Mucosa of rectum (tissue), 2 donors: ENCODE results near the gene INF2.
"Not testable (repeated sequence)": the region's sequence is repeated elsewhere in the genome, so short reads cannot be mapped to it uniquely, and the experiment has no call there.

ENCODE experiments used
- H3K27ac ChIP-seq, 2 donors: one replicate each; pipeline ENCODE4 v1.7.0; 2013; ENCODE audit warnings: inconsistent platforms in 2 of 2, low read depth in 2 of 2, low read length in 2 of 2
- H3K27me3 ChIP-seq, 2 donors: one replicate each; pipeline ENCODE4 v1.7.0; 2013; ENCODE audit warnings: low read length in 2 of 2; ENCODE audit not compliant: control insufficient read depth in 2 of 2, insufficient read depth in 2 of 2
- H3K36me3 ChIP-seq, 2 donors: one replicate each; pipeline ENCODE4 v1.7.0; 2013; ENCODE audit warnings: low read length in 2 of 2; ENCODE audit not compliant: control insufficient read depth in 2 of 2, insufficient read depth in 2 of 2
- H3K4me1 ChIP-seq, 2 donors: one replicate each; pipeline ENCODE4 v1.7.0; 2013; ENCODE audit warnings: low read length in 2 of 2, mild to moderate bottlenecking in 1 of 2; ENCODE audit not compliant: control insufficient read depth in 2 of 2, insufficient read depth in 2 of 2
- H3K4me3 ChIP-seq, 2 donors: one replicate each; pipeline ENCODE4 v1.7.0; 2013; ENCODE audit warnings: low read length in 2 of 2
- H3K9ac ChIP-seq, 2 donors: one replicate each; pipeline ENCODE4 v1.7.0; 2013; ENCODE audit warnings: low read length in 2 of 2, low read depth in 1 of 2, mild to moderate bottlenecking in 1 of 2
- H3K9me3 ChIP-seq, 2 donors: one replicate each; pipeline ENCODE4 v1.7.0; 2013; ENCODE audit warnings: low read length in 2 of 2; ENCODE audit not compliant: control insufficient read depth in 2 of 2
- donor health status: healthy.
- donor health status: Normal muscosa, but diverticular disease.

Gene INF2

DNA sequence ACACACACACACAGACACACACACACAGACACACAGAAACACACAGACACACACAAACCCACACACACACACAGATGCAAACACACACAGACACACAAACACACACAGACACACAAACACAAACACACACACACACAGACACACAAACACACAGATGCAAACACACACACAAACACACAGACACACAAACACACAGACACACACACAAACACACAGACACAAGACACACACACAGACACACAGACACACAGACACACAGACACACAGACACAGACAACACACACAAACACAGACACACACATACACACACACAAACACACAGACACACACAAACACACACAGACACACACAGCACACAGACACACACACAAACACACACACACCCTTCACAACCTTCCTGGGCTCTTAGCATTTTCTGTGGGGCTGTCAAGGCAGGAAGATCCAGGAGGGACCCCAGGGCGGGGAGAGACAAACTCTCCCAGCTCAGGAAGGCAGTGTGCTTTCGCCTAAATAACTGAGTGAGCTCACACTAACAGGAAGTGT lies 24.2 kb upstream of the INF2 start:
- peak overlapping the region in 1 of 2 donors; percentile 32 for H3K27ac ChIP-seq
- H3K36me3 ChIP-seq: no peaks in the 10 kb centered on the region
- H3K9ac ChIP-seq: peak overlapping the region in 1 of 2 donors; percentile 23
- peaks cover 10% of the 10 kb centered on the region in 2 donors for H3K4me1 ChIP-seq
- H3K27me3 ChIP-seq: no peaks in the 10 kb centered on the region
- H3K4me3 ChIP-seq: no peak overlapping the region
- peaks cover 0 to 3% of the 10 kb centered on the region in 2 donors for H3K9me3 ChIP-seq

- Histone ChIP-seq H3K9me3 (peaks cover 0 to 3% of the 10 kb centered on the region in 2 donors), H3K27ac (peak overlapping the region; percentile 23 to 32), H3K4me1 (peaks cover 8 to 10% of the 10 kb centered on the region in 2 donors), H3K9ac (peak overlapping the region in 1 of 2 donors; percentile 23), H3K36me3 (no peaks in the 10 kb centered on the region), H3K27me3 (no peaks in the 10 kb centered on the region), H3K4me3 (no peak overlapping the region)
Observed at GRCh38 chr14:104665657-104666522, 23.5 kb upstream of the INF2 start.

DNA sequence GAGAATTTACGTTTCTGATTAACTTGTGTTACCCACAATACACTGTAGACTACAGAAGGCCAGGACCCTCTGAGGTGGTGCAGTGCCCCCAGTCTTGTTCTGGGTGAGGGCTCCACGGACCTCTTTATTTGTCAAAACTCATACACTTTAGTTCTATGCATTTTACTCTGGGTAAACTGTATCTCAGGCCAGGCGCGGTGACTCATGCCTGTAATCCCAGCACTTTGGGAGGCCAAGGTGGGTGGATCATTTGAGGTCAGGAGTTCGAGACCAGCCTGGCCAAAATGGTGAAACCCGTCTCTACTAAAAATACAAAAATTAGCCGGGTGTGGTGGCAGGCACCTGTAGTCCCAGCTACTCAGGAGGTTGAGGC lies 22.9 kb upstream of the INF2 start:
- not testable (repeated sequence) for H3K36me3 ChIP-seq, H3K9me3 ChIP-seq, H3K27me3 ChIP-seq, H3K27ac ChIP-seq, H3K4me3 ChIP-seq, H3K4me1 ChIP-seq
- peak overlapping the region in 1 of 2 donors; percentile 23 for H3K9ac ChIP-seq

- no peak overlapping the region for H3K4me3 ChIP-seq
Observed at GRCh38 chr14:104666981-104667380, 22.4 kb upstream of the INF2 start.

GRCh38 chr14:104669697-104670096 lies 19.7 kb upstream of the INF2 start:
- Histone ChIP-seq H3K27me3 (no peaks in the 10 kb centered on the region), H3K36me3 (no peaks in the 10 kb centered on the region), H3K9me3 (no peaks in the 10 kb centered on the region), H3K9ac (no peak overlapping the region), H3K27ac (no peak overlapping the region), H3K4me1 (peaks cover 8 to 10% of the 10 kb centered on the region in 2 donors), H3K4me3 (no peak overlapping the region)

More at GRCh38 chr14:104666981-104667380, 22.4 kb upstream of the INF2 start:
- Histone ChIP-seq H3K9ac (no peak overlapping the region), H3K27me3 (no peaks in the 10 kb centered on the region), H3K36me3 (no peaks in the 10 kb centered on the region), H3K9me3 (no peaks in the 10 kb centered on the region), H3K4me1 (peaks cover 8 to 10% of the 10 kb centered on the region in 2 donors), H3K27ac (no peak overlapping the region)

- not testable (repeated sequence) for H3K27me3 ChIP-seq, H3K9ac ChIP-seq, H3K27ac ChIP-seq, H3K36me3 ChIP-seq, H3K4me1 ChIP-seq, H3K4me3 ChIP-seq, H3K9me3 ChIP-seq
Observed at GRCh38 chr14:104671330-104671977, 18.0 kb upstream of the INF2 start.

DNA sequence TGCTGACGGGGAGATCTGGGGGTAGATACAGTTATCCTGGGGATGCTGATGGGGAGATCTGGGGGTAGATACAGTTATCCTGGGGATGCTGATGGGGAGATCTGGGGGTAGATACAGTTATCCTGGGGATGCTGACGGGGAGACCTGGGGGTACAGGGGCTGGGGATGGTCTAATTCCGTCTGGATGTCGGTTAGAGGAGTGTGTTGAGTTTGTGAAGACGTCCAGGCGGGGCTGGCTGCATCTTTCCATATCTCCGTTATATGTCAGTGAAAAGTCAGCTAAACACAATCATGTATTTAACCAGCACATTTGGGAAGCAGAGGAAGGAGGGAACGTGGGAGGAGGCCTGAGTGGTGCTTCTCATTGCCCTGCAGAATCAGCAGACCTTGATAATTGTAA lies 17.3 kb upstream of the INF2 start:
- not testable (repeated sequence) for H3K4me3 ChIP-seq, H3K9ac ChIP-seq, H3K4me1 ChIP-seq, H3K36me3 ChIP-seq, H3K27me3 ChIP-seq, H3K27ac ChIP-seq, H3K9me3 ChIP-seq

GRCh38 chr14:104673481-104673880 lies 15.9 kb upstream of the INF2 start:
- Histone ChIP-seq H3K4me3 (no peak overlapping the region), H3K27me3 (no peaks in the 10 kb centered on the region), H3K36me3 (no peaks in the 10 kb centered on the region), H3K27ac (no peak overlapping the region), H3K9me3 (no peaks in the 10 kb centered on the region), H3K4me1 (peaks cover 12 to 15% of the 10 kb centered on the region in 2 donors), H3K9ac (no peak overlapping the region)

DNA sequence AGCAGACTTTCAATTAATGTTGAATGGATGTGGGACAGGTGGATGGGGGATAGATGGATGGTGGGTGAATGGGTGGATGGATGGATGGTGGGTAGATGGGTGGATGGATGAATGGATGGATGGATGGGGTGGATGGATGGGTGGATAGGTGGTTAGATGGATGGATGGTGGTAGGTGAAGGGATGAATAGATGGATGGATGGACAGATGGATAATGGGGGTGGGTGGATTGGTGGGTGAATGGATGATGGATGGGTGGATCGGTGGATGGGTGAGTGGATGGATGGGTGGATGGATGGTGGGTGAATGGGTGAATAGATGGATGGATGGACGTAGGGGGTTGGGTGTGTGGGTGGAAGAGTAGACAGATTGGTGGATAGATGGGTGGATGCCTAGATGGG lies 14.0 kb upstream of the INF2 start:
- no peaks in the 10 kb centered on the region for H3K36me3 ChIP-seq
- H3K27me3 ChIP-seq: no peaks in the 10 kb centered on the region
- H3K27ac ChIP-seq: no peak overlapping the region
- H3K4me3 ChIP-seq: no peak overlapping the region
- H3K4me1 ChIP-seq: peaks cover 32 to 33% of the 10 kb centered on the region in 2 donors
- H3K9ac ChIP-seq: no peak overlapping the region
- no peaks in the 10 kb centered on the region for H3K9me3 ChIP-seq

DNA sequence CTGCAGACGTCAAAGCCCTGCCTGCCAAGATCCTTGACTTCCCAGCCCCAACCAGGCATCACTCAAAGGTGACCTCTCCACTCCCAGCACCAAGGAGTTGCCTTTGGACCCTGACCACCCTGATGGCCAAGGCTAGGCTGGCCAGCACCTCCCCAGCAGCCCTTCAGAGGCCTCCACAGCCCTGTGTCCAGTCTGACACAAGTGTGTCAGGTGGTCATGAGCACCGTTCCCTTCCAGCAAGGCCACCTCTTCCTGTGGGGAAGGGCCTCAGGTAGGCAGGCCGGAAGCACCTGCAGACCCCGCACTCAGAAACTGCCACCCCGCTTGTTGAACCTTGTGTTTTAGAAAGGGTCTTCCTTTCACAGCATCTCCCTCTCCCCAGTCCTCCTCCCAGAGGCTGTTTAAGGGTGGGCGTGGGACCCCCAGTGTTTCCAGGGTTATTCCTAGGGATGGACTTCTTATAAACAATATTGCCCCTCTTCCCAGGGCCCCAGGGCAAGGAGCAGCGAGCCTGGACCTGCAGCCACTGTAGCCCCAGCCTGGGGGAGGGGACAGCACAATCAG lies 13.2 kb upstream of the INF2 start:
- no peaks in the 10 kb centered on the region for H3K9me3 ChIP-seq
- H3K27ac ChIP-seq: no peak overlapping the region
- H3K27me3 ChIP-seq: no peaks in the 10 kb centered on the region
- H3K4me3 ChIP-seq: no peak overlapping the region
- no peak overlapping the region for H3K9ac ChIP-seq
- H3K36me3 ChIP-seq: no peaks in the 10 kb centered on the region
- H3K4me1 ChIP-seq: peaks cover 39 to 40% of the 10 kb centered on the region in 2 donors
